ENCODE measurements around the gene TMF1. TPM values are rescaled to one million over a fixed set of nuclear protein-coding genes. Genes with fewer than 3 reads are reported as not detected.

The TMF1 gene
- total RNA-seq, result 10 to 100 TPM; 21.1 to 28.5 (median 22.5) TPM
- 6.7 TPM for polyA plus RNA-seq
- long read RNA-seq, donor 1, full-length matches to known transcripts, result 25 of 44 reads
- long read RNA-seq, donor 1, partial matches to known transcripts, result 15 of 44 reads
- long read RNA-seq, donor 1, other reads (novel, unspliced or antisense), result 4 of 44 reads
- long read RNA-seq, donor 2, full-length matches to known transcripts, result 5 of 9 reads
- long read RNA-seq, donor 2, partial matches to known transcripts, result 2 of 9 reads
- long read RNA-seq, donor 2, other reads (novel, unspliced or antisense), result 2 of 9 reads
- long read RNA-seq, donor 3, full-length matches to known transcripts, result 11 of 187 reads
- long read RNA-seq, donor 3, partial matches to known transcripts, result 171 of 187 reads
- long read RNA-seq, donor 3, other reads (novel, unspliced or antisense), result 5 of 187 reads
- long read RNA-seq, donor 4, full-length matches to known transcripts, result 8 of 13 reads
- long read RNA-seq, donor 4, partial matches to known transcripts, result 4 of 13 reads
- long read RNA-seq, donor 4, other reads (novel, unspliced or antisense), result 1 of 13 reads

- WGBS, result under 1% methylated on average over 45 of the region's 45 CpGs
- intact Hi-C loops (cut with DNase I), result no loop called here
- peak; percentile 98 to 99 (median 99) for DNase-seq
Observed at GRCh38 chr3:69051756-69052471, at the start of gene TMF1. TMF1 (minus strand) TSS chr3:69052333; CDS start chr3:69052086, 247 bp downstream.

GRCh38 chr3:69099576-69099975, 47.4 kb upstream of the TMF1 start:
- ATAC-seq, result no peak

More at GRCh38 chr3:69051756-69052471, at the start of gene TMF1:
- Histone ChIP-seq H3K4me1 (ENCODE audit: control insufficient read depth, insufficient read depth, low read length) (peaks cover 7% of the 10 kb centered on the region), H3K9me3 (ENCODE audit: control insufficient read depth, low read length) (no peaks in the 10 kb centered on the region), H3K27me3 (ENCODE audit: control insufficient read depth, insufficient read depth) (no peaks in the 10 kb centered on the region), H3K4me3 (ENCODE audit: low read length) (peak within 1 kb of the TSS; percentile 90), H3K27ac (ENCODE audit: low read length) (peak within 1 kb of the TSS; percentile 97)
- peak; percentile 98 for ATAC-seq

GRCh38 chr3:69097407-69098086, 45.4 kb upstream of the TMF1 start:
- no peaks in the 10 kb centered on the region for H3K27me3 ChIP-seq (ENCODE audit: control insufficient read depth, insufficient read depth)
- H3K4me1 ChIP-seq (ENCODE audit: control insufficient read depth, insufficient read depth, low read length), result peaks cover 18% of the 10 kb centered on the region
- intact Hi-C loops (cut with DNase I), result no loop called here
- no peak for DNase-seq
- 87% methylated on average over 9 of the region's 9 CpGs for WGBS
- no peaks in the 10 kb centered on the region for H3K9me3 ChIP-seq (ENCODE audit: control insufficient read depth, low read length)
- no peak for ATAC-seq
- H3K4me3 ChIP-seq (ENCODE audit: low read length), result no peak overlapping the region
- peak overlapping the region; percentile 20 for H3K27ac ChIP-seq (ENCODE audit: low read length)

More at GRCh38 chr3:69099576-69099975, 47.4 kb upstream of the TMF1 start:
- peaks cover 13% of the 10 kb centered on the region for H3K4me1 ChIP-seq (ENCODE audit: control insufficient read depth, insufficient read depth, low read length)
- no peak overlapping the region for H3K4me3 ChIP-seq (ENCODE audit: low read length)
- WGBS, result 70% methylated on average over 4 of the region's 4 CpGs
- H3K27me3 ChIP-seq (ENCODE audit: control insufficient read depth, insufficient read depth), result no peaks in the 10 kb centered on the region
- no peaks in the 10 kb centered on the region for H3K9me3 ChIP-seq (ENCODE audit: control insufficient read depth, low read length)
- intact Hi-C loops (cut with DNase I), result no loop called here
- DNase-seq, result no peak
- H3K27ac ChIP-seq (ENCODE audit: low read length), result peak overlapping the region; percentile 52

- DNase-seq (no peak), ATAC-seq (no peak)
- H3K27ac ChIP-seq (ENCODE audit: low read length), result no peak overlapping the region
- 91% methylated on average over 4 of the region's 5 CpGs for WGBS
- no peak overlapping the region for H3K4me3 ChIP-seq (ENCODE audit: low read length)
- intact Hi-C loops (cut with DNase I), result no loop called here
- H3K9me3 ChIP-seq (ENCODE audit: control insufficient read depth, low read length), result no peaks in the 10 kb centered on the region
- peaks cover 14% of the 10 kb centered on the region for H3K4me1 ChIP-seq (ENCODE audit: control insufficient read depth, insufficient read depth, low read length)
- H3K27me3 ChIP-seq (ENCODE audit: control insufficient read depth, insufficient read depth), result no peaks in the 10 kb centered on the region
Observed at GRCh38 chr3:69096299-69096698, 44.2 kb upstream of the TMF1 start.

GRCh38 chr3:69095636-69096035, 43.5 kb upstream of the TMF1 start:
- intact Hi-C loops (cut with DNase I), result no loop called here
- WGBS, result 76% methylated on average over 5 of the region's 5 CpGs
- peaks cover 15% of the 10 kb centered on the region for H3K4me1 ChIP-seq (ENCODE audit: control insufficient read depth, insufficient read depth, low read length)
- H3K4me3 ChIP-seq (ENCODE audit: low read length), result no peak overlapping the region
- ATAC-seq, result no peak
- H3K27me3 ChIP-seq (ENCODE audit: control insufficient read depth, insufficient read depth), result no peaks in the 10 kb centered on the region
- H3K9me3 ChIP-seq (ENCODE audit: control insufficient read depth, low read length), result no peaks in the 10 kb centered on the region
- DNase-seq, result no peak
- H3K27ac ChIP-seq (ENCODE audit: low read length), result peak overlapping the region; percentile 17

GRCh38 chr3:69094467-69095205, 42.5 kb upstream of the TMF1 start:
- DNase-seq (no peak), ATAC-seq (peak; percentile 5 to 20)
- Histone ChIP-seq H3K27ac (ENCODE audit: low read length) (peak overlapping the region; percentile 84), H3K4me3 (ENCODE audit: low read length) (no peak overlapping the region), H3K9me3 (ENCODE audit: control insufficient read depth, low read length) (no peaks in the 10 kb centered on the region), H3K4me1 (ENCODE audit: control insufficient read depth, insufficient read depth, low read length) (peaks cover 17% of the 10 kb centered on the region), H3K27me3 (ENCODE audit: control insufficient read depth, insufficient read depth) (no peaks in the 10 kb centered on the region)
- WGBS, result 52% methylated on average over 8 of the region's 8 CpGs
- intact Hi-C loops (cut with DNase I), result no loop called here

GRCh38 chr3:69092030-69092516, 39.9 kb upstream of the TMF1 start:
- H3K4me3 ChIP-seq (ENCODE audit: low read length), result no peak overlapping the region
- intact Hi-C loops (cut with DNase I), result no loop called here

GRCh38 chr3:69091389-69092029, 39.4 kb upstream of the TMF1 start:
- Histone ChIP-seq H3K4me3 (ENCODE audit: low read length) (no peak overlapping the region), H3K27ac (ENCODE audit: low read length) (peak overlapping the region; percentile 71), H3K27me3 (ENCODE audit: control insufficient read depth, insufficient read depth) (no peaks in the 10 kb centered on the region), H3K4me1 (ENCODE audit: control insufficient read depth, insufficient read depth, low read length) (peaks cover 20% of the 10 kb centered on the region), H3K9me3 (ENCODE audit: control insufficient read depth, low read length) (no peaks in the 10 kb centered on the region)
- intact Hi-C loops (cut with DNase I), result no loop called here
- WGBS, result 64% methylated on average over 5 of the region's 5 CpGs
- DNase-seq, result no peak
- no peak for ATAC-seq

More at GRCh38 chr3:69092030-69092516, 39.9 kb upstream of the TMF1 start:
- 21% methylated on average over 4 of the region's 4 CpGs for WGBS
- H3K4me1 ChIP-seq (ENCODE audit: control insufficient read depth, insufficient read depth, low read length), result peaks cover 20% of the 10 kb centered on the region
- no peaks in the 10 kb centered on the region for H3K9me3 ChIP-seq (ENCODE audit: control insufficient read depth, low read length)
- DNase-seq (no peak), ATAC-seq (peak in 1 of 2 donors; percentile 23)
- peak overlapping the region; percentile 71 for H3K27ac ChIP-seq (ENCODE audit: low read length)
- no peaks in the 10 kb centered on the region for H3K27me3 ChIP-seq (ENCODE audit: control insufficient read depth, insufficient read depth)

GRCh38 chr3:69090021-69090420, 37.9 kb upstream of the TMF1 start:
- ATAC-seq, result no peak
- Histone ChIP-seq H3K9me3 (ENCODE audit: control insufficient read depth, low read length) (no peaks in the 10 kb centered on the region), H3K4me1 (ENCODE audit: control insufficient read depth, insufficient read depth, low read length) (peaks cover 20% of the 10 kb centered on the region), H3K27ac (ENCODE audit: low read length) (no peak overlapping the region), H3K27me3 (ENCODE audit: control insufficient read depth, insufficient read depth) (no peaks in the 10 kb centered on the region), H3K4me3 (ENCODE audit: low read length) (no peak overlapping the region)
- no peak for DNase-seq
- WGBS, result 57% methylated on average over 3 of the region's 3 CpGs
- intact Hi-C loops (cut with DNase I), result no loop called here

GRCh38 chr3:69088063-69088462, 35.9 kb upstream of the TMF1 start:
- peaks cover 11% of the 10 kb centered on the region for H3K4me1 ChIP-seq (ENCODE audit: control insufficient read depth, insufficient read depth, low read length)
- WGBS, result 45% methylated on average over 2 of the region's 2 CpGs

More at GRCh38 chr3:69088063-69088462, 35.9 kb upstream of the TMF1 start:
- Histone ChIP-seq H3K27ac (ENCODE audit: low read length) (peak overlapping the region; percentile 77), H3K9me3 (ENCODE audit: control insufficient read depth, low read length) (no peaks in the 10 kb centered on the region), H3K4me3 (ENCODE audit: low read length) (no peak overlapping the region), H3K27me3 (ENCODE audit: control insufficient read depth, insufficient read depth) (no peaks in the 10 kb centered on the region)
- ATAC-seq, result no peak
- no peak for DNase-seq
- intact Hi-C loops (cut with DNase I), result no loop called here
